ENCODE measurements around the gene RELB. TPM values are rescaled to one million over a fixed set of nuclear protein-coding genes. Genes with fewer than 3 reads are reported as not detected.

The RELB gene
- total RNA-seq, 4 donors from 2014 or later: 8.1 to 15.1 (median 11.7) TPM

DNA sequence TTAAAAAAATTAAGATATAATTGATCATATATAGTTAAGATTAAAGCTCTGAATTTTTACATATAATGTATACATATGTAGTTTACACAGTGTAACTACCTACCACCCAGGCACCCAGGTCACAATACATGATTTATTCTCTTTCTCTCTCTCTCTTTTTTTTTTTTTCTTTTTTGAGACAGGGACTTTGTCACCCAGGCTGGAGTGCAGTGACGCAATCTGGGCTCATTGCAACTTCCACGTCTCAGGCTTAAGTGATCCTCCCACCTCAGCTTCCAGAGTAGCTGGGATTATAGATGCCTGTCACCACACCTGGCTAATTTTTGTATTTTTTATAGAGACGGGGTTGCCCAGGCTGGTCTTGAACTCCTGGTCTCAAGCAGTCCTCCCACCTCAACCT lies 18.8 kb downstream of the RELB start:
- H3K4me3 ChIP-seq (ENCODE audit: low read depth, poor library complexity, severe bottlenecking): no peak overlapping the region
- DNase-seq (ENCODE audit: low spot score in 2 of 2): no peak
- no peak for TF ChIP-seq POLR2A (IDR thresholded peaks at IDR 0.05)
- TF ChIP-seq, protein P1, sequence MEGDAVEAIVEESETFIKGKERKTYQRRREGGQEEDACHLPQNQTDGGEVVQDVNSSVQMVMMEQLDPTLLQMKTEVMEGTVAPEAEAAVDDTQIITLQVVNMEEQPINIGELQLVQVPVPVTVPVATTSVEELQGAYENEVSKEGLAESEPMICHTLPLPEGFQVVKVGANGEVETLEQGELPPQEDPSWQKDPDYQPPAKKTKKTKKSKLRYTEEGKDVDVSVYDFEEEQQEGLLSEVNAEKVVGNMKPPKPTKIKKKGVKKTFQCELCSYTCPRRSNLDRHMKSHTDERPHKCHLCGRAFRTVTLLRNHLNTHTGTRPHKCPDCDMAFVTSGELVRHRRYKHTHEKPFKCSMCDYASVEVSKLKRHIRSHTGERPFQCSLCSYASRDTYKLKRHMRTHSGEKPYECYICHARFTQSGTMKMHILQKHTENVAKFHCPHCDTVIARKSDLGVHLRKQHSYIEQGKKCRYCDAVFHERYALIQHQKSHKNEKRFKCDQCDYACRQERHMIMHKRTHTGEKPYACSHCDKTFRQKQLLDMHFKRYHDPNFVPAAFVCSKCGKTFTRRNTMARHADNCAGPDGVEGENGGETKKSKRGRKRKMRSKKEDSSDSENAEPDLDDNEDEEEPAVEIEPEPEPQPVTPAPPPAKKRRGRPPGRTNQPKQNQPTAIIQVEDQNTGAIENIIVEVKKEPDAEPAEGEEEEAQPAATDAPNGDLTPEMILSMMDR (IDR thresholded peaks at IDR 0.05): no peak
- WGBS, 2 donors: 83 to 90% methylated on average over 3 of the region's 3 CpGs
- intact Hi-C loops (cut with DNase I; ENCODE audit: low total_unique reads): no loop called here

DNA sequence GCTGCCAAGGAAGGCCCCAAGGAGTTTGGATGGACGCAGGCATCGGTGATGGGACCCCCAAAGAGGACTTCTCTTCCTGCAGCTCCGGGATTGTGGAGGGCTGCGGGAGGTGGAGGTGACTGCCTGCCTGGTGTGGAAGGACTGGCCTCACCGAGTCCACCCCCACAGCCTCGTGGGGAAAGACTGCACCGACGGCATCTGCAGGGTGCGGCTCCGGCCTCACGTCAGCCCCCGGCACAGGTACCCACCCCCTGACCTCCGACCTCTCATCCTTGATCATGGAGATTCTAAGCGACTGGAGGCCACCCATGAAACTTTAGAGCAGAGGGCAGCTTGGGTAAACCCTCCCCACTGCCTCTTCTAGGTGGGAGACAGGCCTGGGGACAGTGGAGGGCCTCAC lies 20.7 kb downstream of the RELB start:
- TF ChIP-seq POLR2A (IDR thresholded peaks at IDR 0.05): no peak
- TF ChIP-seq, protein P1 (IDR thresholded peaks at IDR 0.05): no peak
- intact Hi-C loops (cut with DNase I; ENCODE audit: low total_unique reads): no loop called here
- 93 to 94% methylated on average over 6 to 14 of the region's 14 CpGs for WGBS, 2 donors
- H3K4me3 ChIP-seq (ENCODE audit: low read depth, poor library complexity, severe bottlenecking): no peak overlapping the region
- DNase-seq (ENCODE audit: low spot score in 2 of 2): no peak

DNA sequence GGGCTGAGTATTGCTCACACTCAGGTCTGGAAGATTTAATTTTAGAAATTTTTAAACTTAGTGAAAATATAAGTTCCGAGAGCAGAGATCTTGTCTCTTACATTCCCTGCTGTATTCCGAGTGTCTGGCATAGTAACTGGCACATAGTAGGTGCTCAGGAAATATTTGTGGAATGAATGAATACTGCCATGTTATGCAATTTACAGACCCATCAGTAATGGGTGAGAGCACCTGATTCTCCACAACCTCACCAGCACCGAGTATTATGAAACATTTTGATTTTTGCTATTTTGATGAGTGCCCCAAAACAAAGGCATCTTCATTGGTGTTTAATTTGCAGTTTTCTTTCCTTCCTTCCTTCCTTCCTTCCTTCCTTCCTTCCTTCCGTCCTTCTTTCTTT lies 21.8 kb downstream of the RELB start:
- intact Hi-C loops (cut with DNase I; ENCODE audit: low total_unique reads): no loop called here
- H3K4me3 ChIP-seq (ENCODE audit: low read depth, poor library complexity, severe bottlenecking): no peak overlapping the region
- DNase-seq (ENCODE audit: low spot score in 2 of 2): no peak
- 94 to 96% methylated on average over 4 of the region's 4 CpGs for WGBS, 2 donors
- TF ChIP-seq, protein P1 (IDR thresholded peaks at IDR 0.05): no peak
- TF ChIP-seq POLR2A (IDR thresholded peaks at IDR 0.05): no peak

DNA sequence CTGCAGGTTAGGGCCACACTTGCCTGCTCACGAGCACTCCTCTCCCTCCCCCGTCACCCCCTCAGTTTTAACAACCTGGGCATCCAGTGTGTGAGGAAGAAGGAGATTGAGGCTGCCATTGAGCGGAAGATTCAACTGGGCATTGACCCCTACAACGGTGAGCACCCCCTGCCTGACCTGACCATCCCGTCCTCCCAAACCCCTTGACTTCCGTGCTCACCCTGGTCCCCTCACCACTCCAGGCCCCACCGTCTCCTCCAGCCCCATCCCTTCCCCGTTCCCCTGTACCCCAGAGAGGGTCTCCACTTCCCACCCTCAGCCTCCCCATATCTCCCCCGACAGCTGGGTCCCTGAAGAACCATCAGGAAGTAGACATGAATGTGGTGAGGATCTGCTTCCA lies 24.0 kb downstream of the RELB start:
- 93 to 96% methylated on average over 9 of the region's 9 CpGs for WGBS, 2 donors
- intact Hi-C loops (cut with DNase I; ENCODE audit: low total_unique reads): no loop called here
- no peak overlapping the region for H3K4me3 ChIP-seq (ENCODE audit: low read depth, poor library complexity, severe bottlenecking)
- no peak for TF ChIP-seq POLR2A (IDR thresholded peaks at IDR 0.05)
- TF ChIP-seq, protein P1 (IDR thresholded peaks at IDR 0.05): no peak
- no peak for DNase-seq (ENCODE audit: low spot score in 2 of 2)

DNA sequence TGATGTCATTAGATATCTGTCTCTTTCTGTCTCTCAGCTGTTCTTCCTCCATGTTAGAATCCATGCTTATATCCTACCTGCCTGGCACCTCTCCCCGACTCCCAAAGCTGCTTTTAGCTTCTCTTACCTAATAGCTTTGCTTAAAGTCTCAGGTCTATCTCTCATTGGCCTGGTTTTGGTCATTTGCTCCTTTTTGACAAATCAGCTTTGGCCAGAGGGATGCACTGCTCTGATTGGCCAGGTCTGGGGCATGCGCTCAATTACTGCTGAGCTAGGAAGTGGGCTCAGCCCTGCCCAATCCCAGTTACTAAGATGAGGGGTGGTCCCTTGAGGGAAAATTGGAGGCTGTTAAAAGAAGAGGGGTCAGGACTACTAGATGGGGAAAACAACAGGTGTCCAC lies 26.1 kb downstream of the RELB start:
- intact Hi-C loops (cut with DNase I; ENCODE audit: low total_unique reads): no loop called here
- no peak for TF ChIP-seq POLR2A (IDR thresholded peaks at IDR 0.05)
- TF ChIP-seq, protein P1 (IDR thresholded peaks at IDR 0.05): no peak
- DNase-seq (ENCODE audit: low spot score in 2 of 2): no peak
- WGBS, 2 donors: 93 to 98% methylated on average over 2 of the region's 2 CpGs
- H3K4me3 ChIP-seq (ENCODE audit: low read depth, poor library complexity, severe bottlenecking): no peak overlapping the region

DNA sequence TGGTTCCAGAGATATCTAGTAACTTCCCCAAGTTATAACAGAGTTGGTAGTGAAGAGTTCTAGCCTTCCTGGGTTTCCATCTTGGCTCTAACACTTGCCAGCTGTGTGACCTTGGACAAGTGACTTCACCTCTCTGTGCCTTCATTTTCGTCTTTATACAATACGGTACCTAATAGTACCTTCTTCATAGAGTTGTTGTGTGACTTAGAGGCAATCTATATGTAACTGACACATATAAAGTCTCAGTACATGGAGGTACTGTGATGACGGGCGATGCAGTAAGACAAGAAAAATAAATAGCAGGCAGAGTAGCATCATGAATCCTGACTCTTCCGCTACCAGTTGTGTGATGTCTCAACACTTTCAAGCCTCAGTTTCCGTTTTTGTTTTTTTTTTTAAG lies 29.6 kb downstream of the RELB start:
- WGBS, 2 donors: 94 to 96% methylated on average over 6 of the region's 6 CpGs
- no peak for DNase-seq (ENCODE audit: low spot score in 2 of 2)
- intact Hi-C loops (cut with DNase I; ENCODE audit: low total_unique reads): no loop called here
- H3K4me3 ChIP-seq (ENCODE audit: low read depth, poor library complexity, severe bottlenecking): no peak overlapping the region
- TF ChIP-seq, protein P1 (IDR thresholded peaks at IDR 0.05): no peak
- TF ChIP-seq POLR2A (IDR thresholded peaks at IDR 0.05): no peak
